A673 (cell line): ENCODE measurements around the gene CPA5. TPM values are rescaled to one million over a fixed set of nuclear protein-coding genes. Genes with fewer than 3 reads are reported as not detected.

Experiments used
- BruUV-seq: library from RNA; stranded (reverse); fragments of 400-500 nt; replicated peaks from 2 replicates; lab custom pipeline; 2021; lab: Mats Ljungman, UMichigan
- CTCF ChIA-PET: fragments of 300-600 bp; sonication (Branson Sonifier 250); formaldehyde crosslinking; loops from one replicate; lab custom pipeline; 2022; ENCODE audit warnings: antibody characterized with exemption; lab: Charles Lee
- POLR2A ChIA-PET: fragments of 300-600 bp; sonication (Branson Sonifier 250); formaldehyde crosslinking; loops from one replicate; lab custom pipeline; 2022; ENCODE audit warnings: antibody characterized with exemption; ENCODE audit not compliant: low non-redundant PET; lab: Charles Lee
- DNase-seq: peaks from one replicate; pipeline ENCODE4 v3.0.0-alpha.2; 2015; ENCODE audit warnings: low spot score
- H3K27ac ChIP-seq: fragments of 200-600 bp; sonication (generic); 2 replicates; pipeline ENCODE4 v1.5.1; 2016; ENCODE audit warnings: mixed run types, low read depth, mild to moderate bottlenecking, mixed read lengths, antibody characterized with exemption, low read length; ENCODE audit not compliant: poor library complexity, severe bottlenecking
- H3K27me3 ChIP-seq: fragments of 200-600 bp; sonication (generic); replicated peaks from 2 replicates; pipeline ENCODE4 v1.6.1; 2017; ENCODE audit warnings: mixed run types, low read depth, mild to moderate bottlenecking, mixed read lengths, antibody characterized with exemption, low read length; ENCODE audit not compliant: insufficient read depth, poor library complexity
- H3K36me3 ChIP-seq: fragments of 200-600 bp; sonication (generic); 2 replicates; pipeline ENCODE4 v1.6.1; 2016; ENCODE audit warnings: mixed run types, mild to moderate bottlenecking, mixed read lengths, antibody characterized with exemption, low read length; ENCODE audit not compliant: insufficient read depth, poor library complexity, severe bottlenecking
- H3K4me1 ChIP-seq: fragments of 200-600 bp; sonication (generic); 2 replicates; pipeline ENCODE4 v1.6.1; 2017; ENCODE audit warnings: mixed run types, mild to moderate bottlenecking, mixed read lengths, antibody characterized with exemption, low read length; ENCODE audit not compliant: insufficient read depth, poor library complexity, severe bottlenecking
- H3K4me3 ChIP-seq: fragments of 200-600 bp; sonication (generic); 2 replicates; pipeline ENCODE4 v1.5.1; 2016; ENCODE audit warnings: low read depth, mixed run types, mild to moderate bottlenecking, mixed read lengths, low read length; ENCODE audit not compliant: poor library complexity, severe bottlenecking
- H3K9me3 ChIP-seq: fragments of 200-600 bp; sonication (generic); 2 replicates; pipeline ENCODE4 v1.6.1; 2016; ENCODE audit warnings: mixed run types, low read depth, mild to moderate bottlenecking, mixed read lengths, antibody characterized with exemption, low read length; ENCODE audit not compliant: poor library complexity, severe bottlenecking
- CTCF ChIP-seq: fragments of 300-800, 200-600 bp; sonication (generic); conservative IDR thresholded peaks from 2 replicates; pipeline ENCODE4 v1.5.1; 2017; ENCODE audit warnings: low read depth, mild to moderate bottlenecking, antibody characterized with exemption, low read length, moderate library complexity, mixed read lengths
- EZH2 ChIP-seq: fragments of 200-600 bp; sonication (generic); IDR thresholded peaks from 2 replicates; pipeline ENCODE4 v1.6.1; 2017; ENCODE audit warnings: borderline replicate concordance, low read depth, mild to moderate bottlenecking, mixed read lengths, antibody characterized with exemption, low read length; ENCODE audit not compliant: poor library complexity, severe bottlenecking
- intact Hi-C: fragments of 100-400 bp; cut with micrococcal nuclease; formaldehyde crosslinking; loops from one replicate; pipeline ENCODE4 v1.10.0; 2022; ENCODE audit not compliant: unreplicated experiment
- total RNA-seq: library from RNA; stranded (reverse); gene quantifications from 2 replicates; pipeline ENCODE4 v1.2.3, GENCODE V29; 2021

Gene CPA5
- total RNA-seq, 1 experiment from 2014 or later = not detected

GRCh38 chr7:130413201-130413600, 68.6 kb downstream of the CPA5 start:
- H3K9me3 ChIP-seq = no peaks in the 10 kb centered on the region
- POLR2A ChIA-PET = no interaction called here
- H3K27me3 ChIP-seq = no peaks in the 10 kb centered on the region
- H3K36me3 ChIP-seq = no peaks in the 10 kb centered on the region
- no peak overlapping the region for H3K4me3 ChIP-seq
- BruUV-seq = no TSS peak
- CTCF ChIA-PET = no interaction called here
- intact Hi-C loops = no loop called here
- no peak overlapping the region for H3K27ac ChIP-seq
- H3K4me1 ChIP-seq = no peaks in the 10 kb centered on the region
- TF ChIP-seq CTCF (no peak), EZH2 (no peak)
- DNase-seq = no peak

- BruUV-seq = no TSS peak
- intact Hi-C loops = no loop called here
Measured at GRCh38 chr7:130415006-130415405, 70.4 kb downstream of the CPA5 start.

GRCh38 chr7:130417213-130417612, 72.6 kb downstream of the CPA5 start:
- no TSS peak for BruUV-seq
- H3K27ac ChIP-seq = no peak overlapping the region
- H3K9me3 ChIP-seq = no peaks in the 10 kb centered on the region
- POLR2A ChIA-PET = no interaction called here
- H3K27me3 ChIP-seq = no peaks in the 10 kb centered on the region
- H3K36me3 ChIP-seq = no peaks in the 10 kb centered on the region
- DNase-seq = no peak
- CTCF ChIA-PET = no interaction called here
- TF ChIP-seq CTCF (no peak), EZH2 (no peak)
- peaks cover 13% of the 10 kb centered on the region for H3K4me1 ChIP-seq
- H3K4me3 ChIP-seq = no peak overlapping the region
- intact Hi-C loops = no loop called here

More at GRCh38 chr7:130415006-130415405, 70.4 kb downstream of the CPA5 start:
- Histone ChIP-seq H3K4me1 (no peaks in the 10 kb centered on the region), H3K27ac (no peak overlapping the region), H3K4me3 (no peak overlapping the region), H3K36me3 (no peaks in the 10 kb centered on the region), H3K9me3 (no peaks in the 10 kb centered on the region), H3K27me3 (no peaks in the 10 kb centered on the region)
- ChIA-PET CTCF (no interaction called here), POLR2A (no interaction called here)
- no peak for TF ChIP-seq CTCF
- TF ChIP-seq EZH2 = no peak
- no peak for DNase-seq
